T47D (cell line): ENCODE results near the gene WHRN.

Source experiments
- DNase-seq, 2 experiments: peaks; one replicate each; pipeline versions ENCODE4 v3.0.0 to v3.0.0-alpha.2; 2011 to 2012; ENCODE audit warnings: low read depth in 1 of 2, low spot score in 1 of 2
- JUND ChIP-seq: IDR thresholded peaks from 2 replicates; pipeline ENCODE4 v1.6.1; 2012; ENCODE audit warnings: low read depth
- in situ Hi-C: cut with HindIII; loops from 2 replicates; pipeline ENCODE4 v1.10.0; 2016; ENCODE audit warnings: low sequenced_read_pairs, low pct_unique_long_range_greater_than_20kb

The WHRN gene

GRCh38 chr9:114437401-114437893, 67.8 kb downstream of the WHRN start:
- no peak for DNase-seq
- TF ChIP-seq JUND: no peak
- in situ Hi-C loops: no loop called here

- peak; percentile 73 to 82 for DNase-seq
- in situ Hi-C loops: no loop called here
- no peak for TF ChIP-seq JUND
These were observed 70.4 kb downstream of the WHRN start for GRCh38 chr9:114434878-114435311.

- DNase-seq: no peak
- no peak for TF ChIP-seq JUND
- in situ Hi-C loops: no loop called here
These were observed 71.5 kb downstream of the WHRN start for GRCh38 chr9:114433720-114434255.

GRCh38 chr9:114433086-114433485, 72.2 kb downstream of the WHRN start:
- in situ Hi-C loops: no loop called here
- no peak for DNase-seq
- no peak for TF ChIP-seq JUND

- DNase-seq: no peak
- in situ Hi-C loops: no loop called here
- no peak for TF ChIP-seq JUND
These were observed 72.8 kb downstream of the WHRN start for GRCh38 chr9:114432323-114433067.

GRCh38 chr9:114431770-114432169, 73.5 kb downstream of the WHRN start:
- TF ChIP-seq JUND: no peak
- in situ Hi-C loops: no loop called here
- DNase-seq: no peak

- no peak for TF ChIP-seq JUND
- DNase-seq: no peak
- in situ Hi-C loops: no loop called here
These were observed 74.3 kb downstream of the WHRN start for GRCh38 chr9:114431003-114431402.

- DNase-seq: no peak
- in situ Hi-C loops: no loop called here
- no peak for TF ChIP-seq JUND
These were observed 74.8 kb downstream of the WHRN start for GRCh38 chr9:114430457-114430856.

- no peak for TF ChIP-seq JUND
- no peak for DNase-seq
- in situ Hi-C loops: no loop called here
These were observed 75.8 kb downstream of the WHRN start for GRCh38 chr9:114429488-114429887.

GRCh38 chr9:114428466-114428865, 76.8 kb downstream of the WHRN start:
- TF ChIP-seq JUND: no peak
- in situ Hi-C loops: no loop called here
- DNase-seq: no peak

- DNase-seq: no peak
- no peak for TF ChIP-seq JUND
- in situ Hi-C loops: no loop called here
These were observed 77.6 kb downstream of the WHRN start for GRCh38 chr9:114427644-114428043.

GRCh38 chr9:114426046-114426948, 79.0 kb downstream of the WHRN start:
- DNase-seq: no peak
- TF ChIP-seq JUND: no peak
- in situ Hi-C loops: no loop called here

GRCh38 chr9:114425126-114425525, 80.1 kb downstream of the WHRN start:
- DNase-seq: no peak
- in situ Hi-C loops: no loop called here
- TF ChIP-seq JUND: no peak
